Right lobe of liver (tissue), 6 donors: Measurements from ENCODE around the gene RPS6KA2. TPM values are rescaled to one million over a fixed set of nuclear protein-coding genes. Genes with fewer than 3 reads are reported as not detected.

Experiments
- ATAC-seq, 4 donors: fragments of 200-7000 bp; cut with Tn5 transposase; one replicate each; pipeline ENCODE4 v1.9.1; 2020; ENCODE audit warnings: mild to moderate bottlenecking in 4 of 4, moderate library complexity in 4 of 4
- DNase-seq, 3 donors: peaks; one replicate each; pipeline ENCODE4 v3.0.0-alpha.2; 2020
- H3K27ac ChIP-seq, 3 donors: fragments of 200-600 bp; one replicate each; pipeline ENCODE4 v1.8.0; 2022
- H3K27me3 ChIP-seq, 2 donors: fragments of 200-600 bp; one replicate each; pipeline ENCODE4 v1.8.0; 2022
- H3K36me3 ChIP-seq, 4 donors: fragments of 200-600 bp; sonication (generic) in 1 of 4; one replicate each; pipeline versions ENCODE4 v1.5.1 to v1.8.0; 2017 to 2022; ENCODE audit warnings: control low read depth in 1 of 4
- H3K4me1 ChIP-seq, 4 donors: fragments of 200-600 bp; sonication (generic) in 1 of 4; one replicate each; pipeline versions ENCODE4 v1.5.1 to v1.8.0; 2017 to 2022; ENCODE audit warnings: control low read depth in 1 of 4
- H3K4me3 ChIP-seq, 3 donors: fragments of 200-600 bp; one replicate each; pipeline ENCODE4 v1.8.0; 2022
- H3K9me3 ChIP-seq, 4 donors: fragments of 200-600 bp; sonication (generic) in 1 of 4; one replicate each; pipeline versions ENCODE4 v1.5.1 to v1.8.0; 2017 to 2022; ENCODE audit warnings: control low read depth in 1 of 4
- CTCF ChIP-seq, 4 donors: fragments of 200-600 bp in 3 of 4; fragments of 450-650 bp in 1 of 4; IDR thresholded peaks; one replicate each; pipeline versions ENCODE4 v1.5.1 to v1.8.0; 2016 to 2022; ENCODE audit warnings: antibody characterized with exemption in 4 of 4, mild to moderate bottlenecking in 2 of 4
- POLR2A ChIP-seq: fragments of 450-650 bp; IDR thresholded peaks from one replicate; pipeline ENCODE4 v1.6.1; 2017; ENCODE audit warnings: antibody characterized with exemption, mild to moderate bottlenecking
- whole genome bisulfite sequencing: methylation state at CpG from one replicate; pipeline ENCODE4 v1.1.6; 2018; ENCODE audit warnings: low coverage, low lambda C conversion rate; ENCODE audit not compliant: insufficient coverage; ENCODE audit errors: missing lambda C conversion rate; 5-methylcytosine and 5-hydroxymethylcytosine counted together
- intact Hi-C, 2 donors: fragments of 100-400 bp; cut with DNase I; formaldehyde crosslinking; loops; one replicate each; pipeline versions ENCODE4 v1.11.2 to v1.14.1; 2022
- total RNA-seq, 6 experiments: library from RNA; depleted of rRNA in 2 of 6; stranded (reverse); fragments of >200 nt in 2 of 6; fragmentation: NEBNext Ultra II Directional in 3 of 6; extraction: Animal tissue kit (Norgen Biotek cat#: 25700) in 3 of 6; gene quantifications; one replicate each; pipeline versions ENCODE4 v1.1.0 to v1.2.4, GENCODE V29; 2016 to 2023
- donor health status: DM: no; HTN: yes; CAD: no.
- donor health status: DM: no; HTN: no; CAD: no.
- donor health status: DM: no; HTN: no; CAD: no.
- donor health status: DM: no; HTN: yes; CAD: no.
- donor health status: DM: no; HTN: yes; CAD: no.

The RPS6KA2 gene
- total RNA-seq, 6 experiments from 2014 or later: 6.4 to 18.1 (median 11.1) TPM

GRCh38 chr6:166490671-166491500 is 136.2 kb downstream of the RPS6KA2 start:
- no peaks in the 10 kb centered on the region for H3K36me3 ChIP-seq
- 79% methylated on average over 11 of the region's 18 CpGs for WGBS
- no peak overlapping the region for H3K27ac ChIP-seq
- TF ChIP-seq CTCF (IDR thresholded peaks at IDR 0.05) (no peak), POLR2A (no peak)
- H3K27me3 ChIP-seq: no peaks in the 10 kb centered on the region
- H3K4me3 ChIP-seq: no peak overlapping the region
- H3K4me1 ChIP-seq: no peaks in the 10 kb centered on the region
- DNase-seq (peak in 1 of 3 donors; percentile 8), ATAC-seq (peak in 1 of 4 donors; percentile 29)
- intact Hi-C loops: no loop called here
- no peaks in the 10 kb centered on the region for H3K9me3 ChIP-seq

GRCh38 chr6:166489301-166490155 is 137.5 kb downstream of the RPS6KA2 start:
- DNase-seq (no peak), ATAC-seq (peak in 1 of 4 donors; percentile 22)
- H3K27ac ChIP-seq: no peak overlapping the region
- H3K4me3 ChIP-seq: no peak overlapping the region
- H3K27me3 ChIP-seq: no peaks in the 10 kb centered on the region
- intact Hi-C loops: no loop called here
- TF ChIP-seq CTCF (IDR thresholded peaks at IDR 0.05) (no peak), POLR2A (no peak)
- H3K9me3 ChIP-seq: no peaks in the 10 kb centered on the region
- H3K4me1 ChIP-seq: no peaks in the 10 kb centered on the region
- no peaks in the 10 kb centered on the region for H3K36me3 ChIP-seq
- WGBS: 77% methylated on average over 5 of the region's 11 CpGs

GRCh38 chr6:166488701-166489100 is 138.3 kb downstream of the RPS6KA2 start:
- H3K4me3 ChIP-seq: no peak overlapping the region
- intact Hi-C loops: no loop called here
- no peaks in the 10 kb centered on the region for H3K36me3 ChIP-seq
- ATAC-seq (no peak), DNase-seq (peak in 1 of 3 donors; percentile 14)
- no peaks in the 10 kb centered on the region for H3K4me1 ChIP-seq
- WGBS: 78% methylated on average over 8 of the region's 13 CpGs
- peak overlapping the region in 1 of 3 donors; percentile 30 for H3K27ac ChIP-seq
- no peaks in the 10 kb centered on the region for H3K9me3 ChIP-seq
- no peaks in the 10 kb centered on the region for H3K27me3 ChIP-seq
- TF ChIP-seq POLR2A (no peak), CTCF (IDR thresholded peaks at IDR 0.05) (no peak)

- Histone ChIP-seq H3K27me3 (no peaks in the 10 kb centered on the region), H3K4me3 (no peak overlapping the region), H3K9me3 (no peaks in the 10 kb centered on the region), H3K36me3 (no peaks in the 10 kb centered on the region), H3K4me1 (no peaks in the 10 kb centered on the region), H3K27ac (peak overlapping the region in 1 of 3 donors; percentile 30)
- TF ChIP-seq POLR2A (no peak), CTCF (IDR thresholded peaks at IDR 0.05) (no peak)
- ATAC-seq (peak; percentile 76 to 89 (median 83)), DNase-seq (peak in 1 of 3 donors; percentile 62)
- WGBS: 38% methylated on average over 15 of the region's 15 CpGs
- intact Hi-C loops: no loop called here
Observed at GRCh38 chr6:166488076-166488685, 138.9 kb downstream of the RPS6KA2 start.
